HepG2 (cell line): ENCODE results near the gene UNC79. TPM values are rescaled to one million over a fixed set of nuclear protein-coding genes. Genes with fewer than 3 reads are reported as not detected.

ENCODE experiments used
- ATAC-seq: fragments of 200-7000 bp; cut with Tn5 transposase; 3 replicates; pipeline ENCODE4 v1.9.1; 2020; ENCODE audit warnings: mild to moderate bottlenecking, moderate library complexity
- BruUV-seq: library from RNA; stranded (reverse); fragments of 400-500 nt; replicated peaks from 2 replicates; lab custom pipeline; 2021; lab: Mats Ljungman, UMichigan
- CTCF ChIA-PET: fragments of 300-600 bp; formaldehyde crosslinking; extraction: SDS; loops from one replicate; lab custom pipeline; 2021; ENCODE audit warnings: low total read pairs, inconsistent platforms, low intra/inter-chr PET ratio; lab: Yijun Ruan, JAX
- POLR2A ChIA-PET: fragments of 350-600 bp; sonication (Branson Sonifier 250); formaldehyde crosslinking; loops from one replicate; lab custom pipeline; 2020; ENCODE audit warnings: antibody characterized with exemption, inconsistent platforms; lab: Yijun Ruan, JAX
- DNase-seq: peaks from one replicate; pipeline ENCODE4 v3.0.0-alpha.2; 2015; ENCODE audit warnings: low spot score
- FAIRE-seq: peaks from 3 replicates; lab custom pipeline; 2011; peaks lifted over from hg19 to GRCh38; lab: Jason Lieb, UNC
- H2AFZ ChIP-seq: one replicate; pipeline ENCODE4 v1.6.1; 2011; ENCODE audit warnings: low read length, inconsistent platforms
- H3K27ac ChIP-seq: fragments of 300-600 bp; 3 replicates; pipeline ENCODE4 v1.8.0; 2011; ENCODE audit warnings: mixed run types, mild to moderate bottlenecking, mixed read lengths, low read length, inconsistent platforms; ENCODE audit not compliant: insufficient read depth; ENCODE audit errors: extremely low read length
- H3K27me3 ChIP-seq, 2 experiments: fragments of 200-600 bp in 1 of 2; 2 replicates in 1 of 2; 3 replicates in 1 of 2; pipeline versions ENCODE4 v1.6.0 to v1.8.0; 2011; ENCODE audit warnings: low read length in 2 of 2, mild to moderate bottlenecking in 2 of 2, moderate library complexity in 2 of 2, inconsistent platforms in 1 of 2; ENCODE audit not compliant: insufficient read depth in 2 of 2, control insufficient read depth in 1 of 2
- H3K36me3 ChIP-seq, 2 experiments: fragments of 200-600 bp in 1 of 2; replicated peaks in 1 of 2; 2 replicates in 1 of 2; 3 replicates in 1 of 2; pipeline versions ENCODE4 v1.5.1 to v1.8.0; 2011; ENCODE audit warnings: low read length in 2 of 2, inconsistent platforms in 1 of 2; ENCODE audit not compliant: insufficient read depth in 2 of 2, control insufficient read depth in 1 of 2
- H3K4me1 ChIP-seq: 2 replicates; pipeline ENCODE4 v1.5.1; 2012; ENCODE audit warnings: low read length, inconsistent platforms; ENCODE audit not compliant: insufficient read depth
- H3K4me2 ChIP-seq: 2 replicates; pipeline ENCODE4 v1.6.0; 2011; ENCODE audit warnings: low read depth, low read length, inconsistent platforms
- H3K4me3 ChIP-seq, 3 experiments: fragments of 200-600 bp in 1 of 3; sonication (generic), shearing (Covaris generic) in 1 of 3; replicated peaks in 1 of 3; 2 replicates each; pipeline ENCODE4 v1.5.1; 2011 to 2016; ENCODE audit warnings: low read length in 3 of 3, inconsistent platforms in 2 of 3, low read depth in 2 of 3, mild to moderate bottlenecking in 2 of 3, control low read depth in 1 of 3, mixed read lengths in 1 of 3; ENCODE audit not compliant: insufficient read depth in 1 of 3
- H3K79me2 ChIP-seq: one replicate; pipeline ENCODE4 v1.6.1; 2011; ENCODE audit warnings: low read length, inconsistent platforms; ENCODE audit not compliant: insufficient read depth
- H3K9ac ChIP-seq: 2 replicates; pipeline ENCODE4 v1.6.0; 2011; ENCODE audit warnings: mild to moderate bottlenecking, low read depth, low read length, inconsistent platforms; ENCODE audit not compliant: insufficient read depth
- H3K9me3 ChIP-seq: 2 replicates; pipeline ENCODE4 v1.5.1; 2012; ENCODE audit warnings: mild to moderate bottlenecking, low read length
- H4K20me1 ChIP-seq: 2 replicates; pipeline ENCODE4 v1.6.0; 2011; ENCODE audit warnings: inconsistent platforms, mild to moderate bottlenecking, low read length, moderate library complexity; ENCODE audit not compliant: insufficient read depth
- CHCHD3 ChIP-seq: sonication (generic); formaldehyde crosslinking; IDR thresholded peaks from 2 replicates; pipeline ENCODE4 v1.8.0; 2022; ENCODE audit warnings: mild to moderate bottlenecking, missing genetic modification reagents, moderate library complexity
- HOXA3 ChIP-seq: sonication (generic); formaldehyde crosslinking; IDR thresholded peaks from 2 replicates; pipeline ENCODE4 v1.5.0; 2020; ENCODE audit warnings: missing genetic modification reagents
- MED8 ChIP-seq: sonication (generic); formaldehyde crosslinking; IDR thresholded peaks from 2 replicates; pipeline ENCODE4 v1.8.1; 2023; ENCODE audit warnings: mild to moderate bottlenecking, missing genetic modification reagents; ENCODE audit not compliant: insufficient replicate concordance
- MEF2D ChIP-seq: sonication (generic); formaldehyde crosslinking; IDR thresholded peaks from 2 replicates; pipeline ENCODE4 v1.5.1; 2020; ENCODE audit warnings: mild to moderate bottlenecking, missing genetic modification reagents
- NFRKB ChIP-seq: fragments of 450-650 bp; IDR thresholded peaks from 2 replicates; pipeline ENCODE4 v1.6.1; 2017
- TOPORS ChIP-seq: sonication (generic); formaldehyde crosslinking; IDR thresholded peaks from 2 replicates; pipeline ENCODE4 v1.8.0; 2023; ENCODE audit warnings: mild to moderate bottlenecking, missing genetic modification reagents
- ZFX ChIP-seq: sonication (generic); formaldehyde crosslinking; IDR thresholded peaks from 2 replicates; pipeline ENCODE4 v1.4.0; 2020; ENCODE audit warnings: mild to moderate bottlenecking, low read depth, missing genetic modification reagents, moderate library complexity
- ZNF451 ChIP-seq: sonication (generic); formaldehyde crosslinking; IDR thresholded peaks from 2 replicates; pipeline ENCODE4 v1.5.0; 2020; ENCODE audit warnings: mild to moderate bottlenecking, missing genetic modification reagents
- ZNF550 ChIP-seq: sonication (generic); formaldehyde crosslinking; IDR thresholded peaks from 2 replicates; pipeline ENCODE4 v1.4.0; 2020; ENCODE audit warnings: mild to moderate bottlenecking, missing genetic modification reagents, borderline replicate concordance
- ZNF773 ChIP-seq: sonication (generic); formaldehyde crosslinking; IDR thresholded peaks from 2 replicates; pipeline ENCODE4 v1.4.0; 2020; ENCODE audit warnings: missing genetic modification reagents, borderline replicate concordance
- in situ Hi-C: cut with HindIII; loops from 2 replicates; pipeline ENCODE4 v1.10.0; 2017; ENCODE audit warnings: low pct_unique_long_range_greater_than_20kb; ENCODE audit not compliant: extremely low pct_ligation_motif_present
- intact Hi-C: fragments of 100-400 bp; cut with micrococcal nuclease; formaldehyde crosslinking; loops from one replicate; pipeline ENCODE4 v1.10.0; 2022; ENCODE audit not compliant: unreplicated experiment
- polyA plus RNA-seq, 8 experiments: library from polyadenylated mRNA; depleted of rRNA in 3 of 8; stranded (reverse) in 7 of 8; unstranded in 1 of 8; fragments of >200 nt; fragmentation: Illumina TruSeq in 4 of 8; extraction: Trizol in 4 of 8; gene quantifications; 2 replicates each; pipeline versions ENCODE4 v1.2.1 to v1.2.3, GENCODE V29; 2011 to 2016; ENCODE audit warnings: low read depth in 4 of 8, missing spikeins in 1 of 8, mixed read lengths in 1 of 8; ENCODE audit not compliant: insufficient read depth in 1 of 8
- total RNA-seq, 5 experiments: library from RNA; depleted of rRNA; stranded (reverse); fragments of >200 nt; fragmentation: Illumina TruSeq; extraction: Trizol; gene quantifications; 2 replicates each; pipeline ENCODE4 v1.2.3, GENCODE V29; 2016; ENCODE audit warnings: low read depth in 1 of 5
- TF ChIP-seq, protein P1 (sequence below): sonication (generic); formaldehyde crosslinking; IDR thresholded peaks from 2 replicates; pipeline ENCODE4 v1.4.0; 2020; ENCODE audit warnings: missing genetic modification reagents
- TF ChIP-seq, protein P2 (sequence below): sonication (generic); formaldehyde crosslinking; IDR thresholded peaks from 2 replicates; pipeline ENCODE4 v1.8.0; 2022; ENCODE audit warnings: mild to moderate bottlenecking, missing genetic modification reagents, moderate library complexity

UNC79 gene
- total and polyA plus RNA-seq, 2 of the 13 experiments (the other 11 are each of a cell fraction or from before 2014, with no cell fraction given), result under 0.01 TPM; not detected in 1

DNA sequence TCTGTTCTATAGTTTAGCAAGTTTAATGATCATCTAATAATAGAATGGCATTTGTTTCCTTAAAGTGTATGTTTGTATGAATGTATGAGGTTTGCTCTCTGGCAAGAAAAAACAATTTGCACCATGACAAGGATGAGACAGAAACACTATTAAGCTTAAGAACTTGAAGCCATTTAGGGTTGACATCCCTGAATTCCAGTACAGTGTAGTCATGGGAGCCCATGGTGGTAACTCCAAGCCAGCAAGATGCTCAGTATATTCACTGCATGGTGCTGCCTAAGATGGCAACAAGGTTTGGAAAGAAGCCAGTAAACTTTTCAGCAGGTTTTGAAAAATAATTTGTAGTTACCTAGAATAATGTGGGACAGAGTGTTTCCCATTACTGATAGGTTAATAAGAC is 198.9 kb downstream of the UNC79 start:
- intact Hi-C loops, result no loop called here
- BruUV-seq, result no TSS peak
- Histone ChIP-seq H3K79me2 (no peaks in the 10 kb centered on the region), H3K4me2 (no peak overlapping the region), H3K9ac (no peak overlapping the region), H3K36me3 (no peaks in the 10 kb centered on the region), H3K27ac (no peak overlapping the region), H3K9me3 (no peaks in the 10 kb centered on the region), H3K4me1 (no peaks in the 10 kb centered on the region), H2AFZ (no peak overlapping the region), H3K4me3 (no peak overlapping the region), H3K27me3 (peaks cover 4 to 23% of the 10 kb centered on the region in 2 experiments; a peak in 3 of 5 replicates), H4K20me1 (no peaks in the 10 kb centered on the region)
- FAIRE-seq, result no peak
- ATAC-seq, result no peak
- TF ChIP-seq TOPORS (CRISPR knock-in tag), result no peak
- no peak for TF ChIP-seq ZNF451
- TF ChIP-seq NFRKB, result no peak
- no peak for TF ChIP-seq MEF2D (CRISPR knock-in tag)
- TF ChIP-seq, protein P1, sequence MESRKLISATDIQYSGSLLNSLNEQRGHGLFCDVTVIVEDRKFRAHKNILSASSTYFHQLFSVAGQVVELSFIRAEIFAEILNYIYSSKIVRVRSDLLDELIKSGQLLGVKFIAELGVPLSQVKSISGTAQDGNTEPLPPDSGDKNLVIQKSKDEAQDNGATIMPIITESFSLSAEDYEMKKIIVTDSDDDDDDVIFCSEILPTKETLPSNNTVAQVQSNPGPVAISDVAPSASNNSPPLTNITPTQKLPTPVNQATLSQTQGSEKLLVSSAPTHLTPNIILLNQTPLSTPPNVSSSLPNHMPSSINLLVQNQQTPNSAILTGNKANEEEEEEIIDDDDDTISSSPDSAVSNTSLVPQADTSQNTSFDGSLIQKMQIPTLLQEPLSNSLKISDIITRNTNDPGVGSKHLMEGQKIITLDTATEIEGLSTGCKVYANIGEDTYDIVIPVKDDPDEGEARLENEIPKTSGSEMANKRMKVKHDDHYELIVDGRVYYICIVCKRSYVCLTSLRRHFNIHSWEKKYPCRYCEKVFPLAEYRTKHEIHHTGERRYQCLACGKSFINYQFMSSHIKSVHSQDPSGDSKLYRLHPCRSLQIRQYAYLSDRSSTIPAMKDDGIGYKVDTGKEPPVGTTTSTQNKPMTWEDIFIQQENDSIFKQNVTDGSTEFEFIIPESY (CRISPR knock-in tag), result no peak
- TF ChIP-seq ZNF773 (CRISPR knock-in tag), result no peak
- no peak for TF ChIP-seq MED8 (CRISPR knock-in tag)
- TF ChIP-seq, protein P2, sequence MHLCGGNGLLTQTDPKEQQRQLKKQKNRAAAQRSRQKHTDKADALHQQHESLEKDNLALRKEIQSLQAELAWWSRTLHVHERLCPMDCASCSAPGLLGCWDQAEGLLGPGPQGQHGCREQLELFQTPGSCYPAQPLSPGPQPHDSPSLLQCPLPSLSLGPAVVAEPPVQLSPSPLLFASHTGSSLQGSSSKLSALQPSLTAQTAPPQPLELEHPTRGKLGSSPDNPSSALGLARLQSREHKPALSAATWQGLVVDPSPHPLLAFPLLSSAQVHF (CRISPR knock-in tag), result no peak
- no peak for TF ChIP-seq ZFX
- no peak for TF ChIP-seq HOXA3 (CRISPR knock-in tag)
- no peak for TF ChIP-seq ZNF550 (CRISPR knock-in tag)
- no peak for TF ChIP-seq CHCHD3 (CRISPR knock-in tag)
- in situ Hi-C loops, result no loop called here
- CTCF ChIA-PET, result no interaction called here
- POLR2A ChIA-PET, result no interaction called here
- no peak for DNase-seq
